Medulla oblongata (tissue), 1 donor: ENCODE data around the gene DOCK4.
"Not testable (repeated sequence)": the region's sequence is repeated elsewhere in the genome, so short reads cannot be mapped to it uniquely, and the experiment has no call there.

Experiments used
- DNase-seq: peaks from one replicate; pipeline ENCODE4 v3.0.0-alpha.2; 2015; ENCODE audit errors: extremely low spot score

The DOCK4 gene

GRCh38 chr7:111908673-111909072 lies 297.5 kb downstream of the DOCK4 start:
- not testable (repeated sequence) for DNase-seq

DNA sequence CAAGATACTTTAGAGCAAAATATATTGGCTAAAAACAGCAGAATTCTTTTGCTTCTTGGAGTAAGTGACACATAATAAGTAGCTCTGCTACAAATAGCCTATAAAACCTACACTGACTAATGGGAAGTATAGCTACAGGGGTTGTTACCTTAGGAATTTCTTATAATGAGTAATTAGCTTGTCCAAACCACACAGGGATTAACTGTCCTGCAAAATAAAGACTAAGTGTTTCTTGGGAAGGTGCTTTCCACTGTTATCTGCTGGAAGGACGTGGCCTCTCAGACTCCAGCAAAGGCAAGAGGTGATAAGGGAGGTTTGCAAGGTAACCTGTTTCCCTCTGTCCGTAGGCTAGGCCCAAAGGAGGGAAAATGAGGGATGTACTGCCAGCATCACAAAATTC lies 302.4 kb downstream of the DOCK4 start:
- DNase-seq = no peak

DNA sequence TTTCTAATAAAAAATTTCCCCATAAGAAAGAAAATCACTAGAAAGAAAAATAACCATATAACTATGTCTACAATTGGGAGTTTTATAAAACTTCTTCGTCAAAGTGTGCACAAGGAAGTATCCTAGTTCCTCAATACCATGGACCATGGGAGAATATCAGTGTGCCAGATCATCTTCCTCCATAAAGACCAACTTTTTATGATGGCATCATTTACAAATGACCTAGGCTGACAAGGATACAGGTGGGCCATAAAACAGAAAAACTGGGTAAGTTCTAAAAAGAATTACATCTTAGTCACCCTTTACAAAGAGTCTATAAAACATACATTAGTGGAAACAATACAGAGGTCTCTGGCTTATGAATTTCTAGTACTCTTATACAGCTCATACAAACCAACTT lies 303.2 kb downstream of the DOCK4 start:
- no peak for DNase-seq

GRCh38 chr7:111900283-111900682 lies 305.9 kb downstream of the DOCK4 start:
- DNase-seq = no peak

GRCh38 chr7:111895049-111895448 lies 311.1 kb downstream of the DOCK4 start:
- no peak for DNase-seq

- DNase-seq = no peak
These were observed 311.7 kb downstream of the DOCK4 start for GRCh38 chr7:111894518-111894917.

DNA sequence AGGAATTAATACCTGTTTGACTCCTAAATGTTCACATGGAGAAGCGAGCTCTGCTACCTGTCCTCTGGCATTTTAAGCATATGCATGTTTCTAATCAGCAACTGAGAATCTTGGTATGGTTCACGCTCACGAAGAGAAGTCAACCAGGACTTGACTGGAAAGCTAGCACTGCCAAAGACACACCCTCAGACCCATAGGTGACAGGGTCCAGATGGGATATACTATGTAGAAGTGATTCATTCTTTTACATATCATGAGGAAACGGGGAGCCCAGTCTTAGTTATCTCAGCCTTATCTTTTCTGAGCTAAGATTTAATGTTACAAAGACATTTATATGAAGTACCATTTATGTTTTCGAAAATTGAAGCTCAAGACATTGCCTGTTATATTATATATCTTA lies 313.0 kb downstream of the DOCK4 start:
- no peak for DNase-seq

- no peak for DNase-seq
These were observed 313.6 kb downstream of the DOCK4 start for GRCh38 chr7:111892588-111892987.

DNA sequence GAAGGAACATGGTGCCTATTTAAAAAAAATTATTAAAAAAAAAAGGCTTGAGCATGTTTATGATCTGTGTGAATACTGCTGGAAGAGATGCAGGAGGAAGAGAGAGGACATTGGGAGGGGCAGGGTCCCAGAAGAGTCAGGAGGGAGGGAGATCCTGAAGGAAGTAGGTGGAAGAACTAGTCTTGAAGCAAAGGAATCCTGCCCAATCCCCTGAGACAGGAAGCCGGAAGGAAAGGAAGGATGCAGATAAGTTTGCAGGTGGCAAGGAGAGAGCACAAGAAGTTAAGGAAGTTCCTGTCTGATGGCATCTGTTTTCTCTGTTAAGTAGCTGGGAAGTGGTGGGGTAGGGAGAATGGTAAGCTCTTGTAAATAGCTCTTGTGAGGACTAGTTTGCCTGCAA lies 318.5 kb downstream of the DOCK4 start:
- DNase-seq = no peak

- no peak for DNase-seq
These were observed 320.0 kb downstream of the DOCK4 start for GRCh38 chr7:111886233-111886632.

DNA sequence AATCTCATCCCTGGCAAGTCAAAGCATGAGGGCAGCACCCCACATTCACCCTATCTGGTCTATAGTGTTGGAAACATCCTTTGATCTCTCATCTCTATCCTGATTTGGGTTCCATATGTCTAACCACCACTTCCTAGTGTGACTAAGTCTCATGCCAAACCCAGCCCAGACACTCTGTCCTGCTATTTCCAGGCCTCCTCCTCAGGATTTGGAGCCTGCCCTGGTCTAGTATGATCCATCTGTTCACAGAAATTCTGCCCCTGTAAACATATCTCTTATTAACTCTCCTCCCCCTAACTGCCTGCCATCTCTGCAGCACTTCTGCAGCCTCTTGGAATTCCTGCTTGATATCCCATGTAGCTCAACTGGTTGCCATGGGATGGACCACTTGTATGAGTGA lies 323.0 kb downstream of the DOCK4 start:
- DNase-seq = no peak

- no peak for DNase-seq
These were observed 327.4 kb downstream of the DOCK4 start for GRCh38 chr7:111878785-111879184.

DNA sequence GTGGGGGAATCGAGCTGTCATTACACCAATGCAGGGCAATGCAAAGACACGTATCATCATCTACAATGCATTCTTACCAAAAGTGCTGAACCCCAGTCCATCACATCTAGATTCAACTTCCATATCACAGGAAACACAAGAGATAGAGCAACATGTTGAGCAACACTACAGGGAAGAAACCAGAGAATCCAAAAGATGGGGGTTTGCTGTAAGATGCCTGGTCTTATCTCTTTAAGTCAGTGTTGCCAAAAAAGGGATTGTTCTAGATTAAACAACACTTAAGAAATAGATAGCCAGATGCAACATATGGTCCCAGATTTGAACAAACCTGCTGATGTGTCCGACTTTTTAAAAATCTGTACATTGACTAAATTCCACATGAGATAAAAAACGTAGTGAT lies 328.3 kb downstream of the DOCK4 start:
- DNase-seq = no peak

GRCh38 chr7:111873963-111874690 lies 332.1 kb downstream of the DOCK4 start:
- DNase-seq = no peak

DNA sequence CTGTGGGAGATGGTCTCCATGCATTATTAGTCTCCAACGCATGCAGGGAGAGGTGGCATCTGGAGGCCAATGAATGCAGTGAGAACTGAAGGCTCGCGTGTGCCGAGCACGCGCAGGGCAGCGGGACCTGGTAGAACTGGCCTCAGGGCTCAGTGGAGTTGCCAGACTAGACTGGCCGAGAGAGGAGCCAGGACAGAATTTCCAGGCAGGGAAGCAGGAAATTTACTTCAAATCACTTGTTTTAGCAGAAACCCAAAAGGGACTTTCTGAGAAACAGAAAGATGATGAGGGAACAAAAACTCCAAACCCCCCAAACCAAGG lies 332.9 kb downstream of the DOCK4 start:
- DNase-seq = peak; percentile 19

DNA sequence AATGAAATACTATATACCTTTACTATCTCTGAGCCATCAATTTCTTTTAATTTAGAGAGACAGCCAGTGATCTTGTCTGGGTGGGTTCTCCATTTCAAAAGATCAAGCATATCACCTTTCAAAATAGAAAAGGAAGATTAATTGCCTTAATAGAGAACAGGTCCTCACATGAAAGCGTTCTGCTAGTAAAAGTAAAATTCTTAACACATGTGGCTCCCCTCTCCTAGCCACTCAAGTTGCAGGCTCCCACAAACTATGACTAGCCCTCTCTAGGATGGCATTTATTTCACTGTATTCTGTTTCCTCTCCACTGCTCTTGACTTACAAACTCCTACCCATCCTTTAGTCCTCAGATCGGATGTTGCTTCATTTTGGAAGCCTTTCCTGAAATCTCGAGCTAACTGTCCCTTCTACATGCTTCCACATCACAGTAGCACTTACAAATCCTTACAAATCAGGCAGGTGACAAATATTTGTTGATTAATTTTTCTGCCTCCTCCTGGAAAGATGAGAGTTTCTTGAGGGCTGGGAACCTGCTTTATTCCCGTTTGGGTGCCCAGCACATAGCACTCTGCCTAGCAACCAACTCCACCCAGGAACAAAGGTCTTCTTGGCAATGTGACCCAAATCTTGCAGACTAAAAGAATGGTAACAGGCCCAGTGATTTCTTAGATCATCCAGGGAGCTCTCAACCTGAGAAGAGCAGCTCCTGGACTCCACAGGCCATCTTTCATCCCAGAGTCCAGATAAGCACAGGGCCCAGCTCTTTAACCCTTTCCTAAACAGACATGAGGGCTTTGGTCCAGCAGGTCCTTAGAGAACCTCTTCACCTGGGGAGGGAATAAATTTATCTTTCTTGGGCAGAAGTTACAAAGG lies 333.5 kb downstream of the DOCK4 start:
- no peak for DNase-seq

DNA sequence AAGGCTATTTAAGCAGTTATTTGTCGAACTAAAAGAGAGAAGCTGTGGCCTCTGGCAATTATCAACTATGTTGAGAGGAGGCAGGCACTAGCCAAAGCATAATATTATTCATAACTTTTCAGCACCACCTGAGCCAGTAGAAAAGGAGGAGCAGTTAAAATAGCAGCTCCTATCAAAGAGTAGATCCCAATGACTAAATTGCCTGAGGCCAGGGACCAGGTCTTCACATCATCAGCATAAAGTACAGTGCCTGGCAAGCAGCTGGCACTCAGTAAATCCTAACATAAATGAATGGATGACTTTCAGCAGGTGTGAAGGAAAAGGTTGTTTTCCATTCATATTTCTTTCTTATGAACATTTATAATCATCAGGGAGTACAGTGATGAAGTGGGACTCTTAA lies 334.9 kb downstream of the DOCK4 start:
- no peak for DNase-seq

- no peak for DNase-seq
These were observed 336.9 kb downstream of the DOCK4 start for GRCh38 chr7:111869280-111869679.

- no peak for DNase-seq
These were observed 338.8 kb downstream of the DOCK4 start for GRCh38 chr7:111867348-111867931.

DNA sequence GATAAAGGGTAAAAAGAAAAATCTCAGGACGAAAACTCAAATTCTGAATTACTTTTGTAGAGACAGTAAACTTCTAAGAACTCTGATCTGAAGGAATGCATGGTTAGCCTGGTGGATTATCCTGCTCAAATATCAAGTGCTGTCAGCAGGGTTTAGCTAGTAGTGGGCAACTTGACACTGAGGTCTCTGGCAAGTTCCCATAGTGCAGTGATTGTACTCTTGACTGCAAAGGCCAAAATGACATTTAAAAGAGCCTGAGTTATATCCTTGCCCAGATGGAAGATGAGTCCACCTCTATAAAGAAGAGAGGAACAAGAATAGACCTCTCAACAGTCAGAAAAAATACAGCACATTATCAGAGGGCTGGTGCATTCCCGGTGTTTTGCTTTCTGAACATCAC lies 339.4 kb downstream of the DOCK4 start:
- DNase-seq = no peak

- DNase-seq = no peak
These were observed 340.8 kb downstream of the DOCK4 start for GRCh38 chr7:111865430-111865829.

DNA sequence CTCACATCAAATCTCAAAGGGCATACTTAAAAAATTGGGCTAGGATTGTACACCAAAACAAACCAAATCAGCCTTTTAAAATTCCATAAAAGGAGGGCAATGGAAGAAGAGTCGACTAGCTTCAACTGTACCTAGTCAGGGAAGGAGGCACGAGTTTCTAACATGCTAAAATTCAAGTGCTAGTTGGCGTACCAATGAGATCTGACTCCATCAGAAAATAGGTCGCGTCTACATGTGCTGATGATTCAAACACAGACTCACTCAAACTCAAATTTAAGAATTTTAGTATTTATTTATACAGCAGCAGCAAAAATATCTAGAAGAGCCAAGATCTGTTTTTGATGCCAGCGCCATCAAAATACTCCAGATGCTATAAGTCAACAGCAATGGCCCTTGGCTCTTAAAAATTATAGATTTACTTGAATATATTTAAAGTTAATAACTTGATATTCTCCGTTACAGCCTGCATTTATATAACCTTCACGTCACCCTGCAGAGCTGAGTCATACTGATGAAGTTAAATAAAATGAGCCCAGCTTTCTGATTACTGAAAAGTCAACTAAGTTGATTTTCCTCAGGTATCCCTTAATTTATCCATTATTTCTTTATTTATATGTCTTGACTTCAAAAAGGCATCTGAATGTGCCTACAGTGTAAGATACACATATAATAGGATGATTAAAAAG lies 341.8 kb downstream of the DOCK4 start:
- no peak for DNase-seq
